ENCODE results near the gene EYA3.

Gene EYA3

DNA sequence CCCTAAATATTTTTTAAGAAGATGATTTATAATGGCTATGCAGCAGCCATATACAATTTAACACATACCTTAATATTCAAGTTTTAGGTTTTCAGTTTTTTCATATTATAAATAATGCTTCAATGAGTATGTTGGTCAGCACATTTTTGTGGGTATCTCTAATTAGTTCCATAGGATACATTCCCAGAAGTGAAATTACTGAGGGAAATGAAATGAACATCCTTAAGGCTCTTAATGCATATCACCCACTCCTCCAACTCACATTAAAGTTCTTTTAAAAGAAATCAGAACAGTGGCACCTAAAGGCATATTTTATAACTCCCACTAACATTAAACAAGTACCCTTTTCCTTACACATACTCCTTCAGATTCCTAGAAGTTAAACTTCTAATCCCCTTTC lies 56.1 kb downstream of the EYA3 start:
- ChIA-PET POLR2A (no interaction called here), CTCF (interaction anchor here (2.1 kb wide), 1 partner anchor 15 kb away, joined by 5 read pairs; no protein-coding TSS in a partner anchor)
- Histone ChIP-seq H3K9me3 (ENCODE audit: control extremely low read depth in 1 of 5, control insufficient read depth in 4 of 5, insufficient read depth in 2 of 5, low read depth in 1 of 5, low read length in 4 of 5) (no peaks in the 10 kb centered on the region), H3K4me1 (ENCODE audit: control extremely low read depth in 1 of 4, control insufficient read depth in 4 of 4, insufficient read depth in 4 of 4, low read length in 3 of 4) (no peaks in the 10 kb centered on the region), H3K36me3 (ENCODE audit: control insufficient read depth in 4 of 4, insufficient read depth in 4 of 4, low read length in 3 of 4) (peaks cover 3 to 15% (median 7%) of the 10 kb centered on the region in 4 experiments), H3K27me3 (replicated peaks in 2 of 5; ENCODE audit: control insufficient read depth in 4 of 5, insufficient read depth in 5 of 5, low read length in 4 of 5) (no peaks in the 10 kb centered on the region), H3K27ac (ENCODE audit: insufficient read depth in 1 of 2, low read depth in 1 of 2, low read length in 2 of 2, poor library complexity in 1 of 2, severe bottlenecking in 2 of 2) (no peak overlapping the region), H3K4me3 (ENCODE audit: control insufficient read depth in 1 of 7, extremely low read depth in 1 of 7, insufficient read depth in 4 of 7, low read depth in 2 of 7, low read length in 6 of 7) (no peak overlapping the region)
- DNase-seq: no peak

DNA sequence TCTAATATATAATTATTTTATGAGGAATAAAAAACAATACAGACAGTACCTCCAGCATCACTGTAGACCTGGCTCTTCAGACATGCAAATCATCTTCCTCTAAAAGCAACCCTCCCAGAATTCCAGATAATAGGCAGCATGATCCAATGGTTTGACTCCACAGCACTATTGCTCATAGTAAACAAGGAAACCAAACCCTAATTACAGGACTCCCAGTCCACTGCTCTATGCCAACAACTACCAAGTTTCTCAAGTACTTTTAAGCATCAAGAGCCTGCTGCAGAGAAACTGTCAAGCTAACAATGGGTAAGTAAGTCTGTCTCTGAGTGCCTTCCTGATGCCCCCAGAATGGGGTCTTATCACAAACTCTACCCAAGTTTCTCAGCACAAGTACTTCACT lies 57.2 kb downstream of the EYA3 start:
- POLR2A ChIA-PET: no interaction called here
- CTCF ChIA-PET: no interaction called here
- no peaks in the 10 kb centered on the region for H3K27me3 ChIP-seq (replicated peaks in 2 of 5; ENCODE audit: control insufficient read depth in 4 of 5, insufficient read depth in 5 of 5, low read length in 4 of 5)
- H3K36me3 ChIP-seq (ENCODE audit: control insufficient read depth in 4 of 4, insufficient read depth in 4 of 4, low read length in 3 of 4): peaks cover 3 to 11% (median 6%) of the 10 kb centered on the region in 4 experiments
- H3K27ac ChIP-seq (ENCODE audit: insufficient read depth in 1 of 2, low read depth in 1 of 2, low read length in 2 of 2, poor library complexity in 1 of 2, severe bottlenecking in 2 of 2): no peak overlapping the region
- no peaks in the 10 kb centered on the region for H3K9me3 ChIP-seq (ENCODE audit: control extremely low read depth in 1 of 5, control insufficient read depth in 4 of 5, insufficient read depth in 2 of 5, low read depth in 1 of 5, low read length in 4 of 5)
- H3K4me1 ChIP-seq (ENCODE audit: control extremely low read depth in 1 of 4, control insufficient read depth in 4 of 4, insufficient read depth in 4 of 4, low read length in 3 of 4): no peaks in the 10 kb centered on the region
- H3K4me3 ChIP-seq (ENCODE audit: control insufficient read depth in 1 of 7, extremely low read depth in 1 of 7, insufficient read depth in 4 of 7, low read depth in 2 of 7, low read length in 6 of 7): no peak overlapping the region
- DNase-seq: no peak

DNA sequence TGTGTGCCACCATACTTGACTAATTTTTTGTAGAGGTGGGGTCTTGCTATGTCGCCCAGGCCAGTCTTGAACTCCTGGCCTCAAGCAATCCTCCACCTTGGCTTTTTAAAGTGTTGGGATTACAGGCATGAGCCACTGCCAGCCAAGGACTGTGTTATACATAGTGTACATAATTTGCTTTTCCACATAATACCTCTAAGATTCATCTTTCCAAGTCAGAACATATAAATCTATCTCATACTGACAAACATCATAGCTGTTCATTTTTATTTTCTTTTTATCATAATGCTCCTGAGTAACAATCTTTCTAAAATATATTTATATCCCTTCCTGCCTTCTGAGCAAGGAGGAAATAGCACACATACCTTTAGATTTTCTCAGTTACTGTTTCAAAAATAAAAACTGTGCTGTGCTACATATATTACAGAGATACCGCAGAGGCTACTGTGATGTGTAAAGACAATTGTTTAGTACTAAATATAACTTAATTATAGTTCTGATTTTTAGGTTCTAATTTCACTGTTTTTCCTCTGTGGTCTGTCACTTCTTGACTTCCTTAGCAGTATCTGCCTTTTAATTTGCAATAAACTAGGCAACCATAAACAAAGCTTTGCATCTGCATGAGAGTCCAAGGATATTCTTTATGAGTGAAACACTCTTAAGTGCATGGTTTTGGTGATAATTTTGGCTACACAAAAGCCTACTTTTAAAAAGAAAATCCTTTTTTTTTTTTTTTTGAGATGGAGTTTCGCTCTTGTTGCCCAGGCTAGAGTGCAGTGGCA lies 59.3 kb downstream of the EYA3 start:
- Histone ChIP-seq H3K27ac (ENCODE audit: insufficient read depth in 1 of 2, low read depth in 1 of 2, low read length in 2 of 2, poor library complexity in 1 of 2, severe bottlenecking in 2 of 2) (no peak overlapping the region), H3K4me1 (ENCODE audit: control extremely low read depth in 1 of 4, control insufficient read depth in 4 of 4, insufficient read depth in 4 of 4, low read length in 3 of 4) (no peaks in the 10 kb centered on the region), H3K9me3 (ENCODE audit: control extremely low read depth in 1 of 5, control insufficient read depth in 4 of 5, insufficient read depth in 2 of 5, low read depth in 1 of 5, low read length in 4 of 5) (no peaks in the 10 kb centered on the region), H3K36me3 (ENCODE audit: control insufficient read depth in 4 of 4, insufficient read depth in 4 of 4, low read length in 3 of 4) (peaks cover 2 to 15% (median 6%) of the 10 kb centered on the region in 4 experiments), H3K4me3 (ENCODE audit: control insufficient read depth in 1 of 7, extremely low read depth in 1 of 7, insufficient read depth in 4 of 7, low read depth in 2 of 7, low read length in 6 of 7) (no peak overlapping the region), H3K27me3 (replicated peaks in 2 of 5; ENCODE audit: control insufficient read depth in 4 of 5, insufficient read depth in 5 of 5, low read length in 4 of 5) (no peaks in the 10 kb centered on the region)
- POLR2A ChIA-PET: interaction anchor here (0.6 kb wide), 2 partner anchors 163 to 204 kb away, joined by 3 read pairs; no protein-coding TSS in a partner anchor
- CTCF ChIA-PET: interaction anchor here (0.9 to 1.1 kb wide), 3 partner anchors 11 to 180 kb away, joined by 3 to 5 read pairs (median 3); no protein-coding TSS in a partner anchor
- WGBS (ENCODE audit: insufficient coverage): 100% methylated on average over 2 of the region's 3 CpGs
- DNase-seq: no peak

DNA sequence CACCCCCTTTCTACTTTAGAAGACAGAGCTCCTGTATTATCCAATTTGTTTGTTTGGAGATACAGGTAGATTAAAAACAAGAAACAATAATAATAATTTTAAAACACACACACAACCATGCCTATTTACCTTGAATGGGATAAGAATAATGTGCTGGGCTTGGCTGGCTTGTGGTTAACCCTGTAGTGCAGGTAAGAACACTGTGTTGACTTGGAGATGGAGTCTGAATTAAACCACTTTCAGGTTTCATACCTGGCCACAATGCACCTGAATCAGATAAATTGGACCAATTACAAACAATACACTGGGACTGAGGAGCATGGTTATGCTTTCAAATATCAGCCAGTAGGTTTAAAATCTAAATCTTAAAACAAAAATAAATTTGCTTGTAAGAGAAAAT lies 60.8 kb downstream of the EYA3 start:
- Histone ChIP-seq H3K4me1 (ENCODE audit: control extremely low read depth in 1 of 4, control insufficient read depth in 4 of 4, insufficient read depth in 4 of 4, low read length in 3 of 4) (no peaks in the 10 kb centered on the region), H3K27ac (ENCODE audit: insufficient read depth in 1 of 2, low read depth in 1 of 2, low read length in 2 of 2, poor library complexity in 1 of 2, severe bottlenecking in 2 of 2) (no peak overlapping the region), H3K4me3 (ENCODE audit: control insufficient read depth in 1 of 7, extremely low read depth in 1 of 7, insufficient read depth in 4 of 7, low read depth in 2 of 7, low read length in 6 of 7) (no peak overlapping the region), H3K36me3 (ENCODE audit: control insufficient read depth in 4 of 4, insufficient read depth in 4 of 4, low read length in 3 of 4) (peaks cover 2 to 15% (median 6%) of the 10 kb centered on the region in 4 experiments), H3K27me3 (replicated peaks in 2 of 5; ENCODE audit: control insufficient read depth in 4 of 5, insufficient read depth in 5 of 5, low read length in 4 of 5) (no peaks in the 10 kb centered on the region), H3K9me3 (ENCODE audit: control extremely low read depth in 1 of 5, control insufficient read depth in 4 of 5, insufficient read depth in 2 of 5, low read depth in 1 of 5, low read length in 4 of 5) (no peaks in the 10 kb centered on the region)
- no peak for DNase-seq
- ChIA-PET POLR2A (no interaction called here), CTCF (interaction anchor here (1.1 kb wide), 1 partner anchor 10 kb away, joined by 5 read pairs; no protein-coding TSS in a partner anchor)

DNA sequence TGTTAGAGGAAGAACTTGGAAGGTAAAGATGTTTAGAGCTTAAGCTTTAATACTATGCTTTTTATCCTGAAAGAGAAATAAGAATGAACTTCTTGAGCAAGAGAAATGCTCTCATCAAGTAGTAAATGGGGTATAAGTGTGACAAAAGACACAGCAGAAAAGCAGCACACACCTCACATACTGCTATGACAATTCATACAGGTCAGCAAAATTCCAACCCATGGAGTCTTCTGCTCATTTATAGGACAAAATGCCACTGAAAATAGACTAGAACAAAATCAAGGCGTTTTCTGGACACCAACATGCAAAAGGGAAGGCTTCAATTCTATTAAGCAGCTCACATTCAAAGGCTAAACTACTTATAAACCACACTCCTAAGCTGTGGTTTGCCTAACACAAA lies 61.2 kb downstream of the EYA3 start:
- H3K36me3 ChIP-seq (ENCODE audit: control insufficient read depth in 4 of 4, insufficient read depth in 4 of 4, low read length in 3 of 4): peaks cover 2 to 15% (median 6%) of the 10 kb centered on the region in 4 experiments
- H3K27me3 ChIP-seq (replicated peaks in 2 of 5; ENCODE audit: control insufficient read depth in 4 of 5, insufficient read depth in 5 of 5, low read length in 4 of 5): no peaks in the 10 kb centered on the region
- ChIA-PET CTCF (no interaction called here), POLR2A (no interaction called here)
- H3K4me1 ChIP-seq (ENCODE audit: control extremely low read depth in 1 of 4, control insufficient read depth in 4 of 4, insufficient read depth in 4 of 4, low read length in 3 of 4): no peaks in the 10 kb centered on the region
- no peaks in the 10 kb centered on the region for H3K9me3 ChIP-seq (ENCODE audit: control extremely low read depth in 1 of 5, control insufficient read depth in 4 of 5, insufficient read depth in 2 of 5, low read depth in 1 of 5, low read length in 4 of 5)
- no peak overlapping the region for H3K4me3 ChIP-seq (ENCODE audit: control insufficient read depth in 1 of 7, extremely low read depth in 1 of 7, insufficient read depth in 4 of 7, low read depth in 2 of 7, low read length in 6 of 7)
- no peak for DNase-seq
- 89% methylated on average over 1 of the region's 1 CpG for WGBS (ENCODE audit: insufficient coverage)
- no peak overlapping the region for H3K27ac ChIP-seq (ENCODE audit: insufficient read depth in 1 of 2, low read depth in 1 of 2, low read length in 2 of 2, poor library complexity in 1 of 2, severe bottlenecking in 2 of 2)

DNA sequence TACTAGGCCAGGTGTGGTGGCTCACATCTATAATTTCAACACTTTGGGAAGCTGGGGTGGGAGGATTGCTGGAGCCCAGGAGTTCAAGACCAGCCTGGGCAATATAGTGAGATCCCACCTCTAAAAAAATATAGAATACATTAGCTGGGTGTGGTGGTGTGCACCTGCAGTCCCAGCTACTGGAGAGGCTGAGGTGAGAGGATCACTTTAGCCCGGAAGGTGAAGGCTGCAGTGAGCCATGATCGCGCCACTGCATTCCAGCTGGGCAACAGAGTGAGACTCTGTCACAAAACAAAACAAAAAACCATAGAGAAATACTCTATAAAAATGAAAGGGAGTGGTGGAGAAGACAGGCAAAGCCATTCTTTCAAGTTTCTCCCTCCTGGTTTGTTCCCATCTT lies 62.1 kb downstream of the EYA3 start:
- no peaks in the 10 kb centered on the region for H3K27me3 ChIP-seq (replicated peaks in 2 of 5; ENCODE audit: control insufficient read depth in 4 of 5, insufficient read depth in 5 of 5, low read length in 4 of 5)
- H3K4me1 ChIP-seq (ENCODE audit: control extremely low read depth in 1 of 4, control insufficient read depth in 4 of 4, insufficient read depth in 4 of 4, low read length in 3 of 4): no peaks in the 10 kb centered on the region
- POLR2A ChIA-PET: interaction anchor here (0.6 kb wide), 1 partner anchor 42 kb away, joined by 3 read pairs; no protein-coding TSS in a partner anchor
- H3K36me3 ChIP-seq (ENCODE audit: control insufficient read depth in 4 of 4, insufficient read depth in 4 of 4, low read length in 3 of 4): peaks cover 2 to 14% (median 5%) of the 10 kb centered on the region in 4 experiments
- H3K9me3 ChIP-seq (ENCODE audit: control extremely low read depth in 1 of 5, control insufficient read depth in 4 of 5, insufficient read depth in 2 of 5, low read depth in 1 of 5, low read length in 4 of 5): no peaks in the 10 kb centered on the region
- H3K4me3 ChIP-seq (ENCODE audit: control insufficient read depth in 1 of 7, extremely low read depth in 1 of 7, insufficient read depth in 4 of 7, low read depth in 2 of 7, low read length in 6 of 7): no peak overlapping the region
- CTCF ChIA-PET: no interaction called here
- DNase-seq: no peak
- no peak overlapping the region for H3K27ac ChIP-seq (ENCODE audit: insufficient read depth in 1 of 2, low read depth in 1 of 2, low read length in 2 of 2, poor library complexity in 1 of 2, severe bottlenecking in 2 of 2)
- no CpG with 5 or more reads among the region's 3 CpGs for WGBS (ENCODE audit: insufficient coverage)

DNA sequence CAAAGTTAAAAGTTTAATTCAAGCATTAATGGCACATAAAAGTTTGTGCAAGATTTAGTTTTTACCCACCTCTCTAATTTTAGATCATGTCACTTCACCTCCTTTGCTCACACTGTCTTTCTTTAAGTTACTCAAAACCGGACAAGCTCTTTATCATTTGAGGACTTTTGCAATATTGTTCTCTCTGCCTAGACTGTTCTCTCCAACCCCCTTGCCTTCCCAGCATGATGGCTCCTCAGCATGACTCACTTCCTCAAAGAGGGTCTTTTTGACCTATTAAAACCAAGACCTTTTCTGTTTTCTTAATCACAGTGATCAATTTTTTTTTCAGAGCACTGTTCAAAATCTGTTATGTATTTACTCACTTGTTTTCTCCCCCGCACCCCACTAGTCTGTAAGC lies 67.3 kb downstream of the EYA3 start:
- ChIA-PET CTCF (interaction anchor here (0.8 to 1.8 kb wide), 3 partner anchors 11 to 164 kb away, joined by 3 read pairs; no protein-coding TSS in a partner anchor), POLR2A (interaction anchor here (0.7 kb wide), 1 partner anchor 59 kb away, joined by 4 read pairs; no protein-coding TSS in a partner anchor)
- DNase-seq: peak in 2 of 3 donors; percentile 8 to 12
- Histone ChIP-seq H3K4me3 (ENCODE audit: control insufficient read depth in 1 of 7, extremely low read depth in 1 of 7, insufficient read depth in 4 of 7, low read depth in 2 of 7, low read length in 6 of 7) (no peak overlapping the region), H3K27me3 (replicated peaks in 2 of 5; ENCODE audit: control insufficient read depth in 4 of 5, insufficient read depth in 5 of 5, low read length in 4 of 5) (no peaks in the 10 kb centered on the region), H3K27ac (ENCODE audit: insufficient read depth in 1 of 2, low read depth in 1 of 2, low read length in 2 of 2, poor library complexity in 1 of 2, severe bottlenecking in 2 of 2) (no peak overlapping the region), H3K36me3 (ENCODE audit: control insufficient read depth in 4 of 4, insufficient read depth in 4 of 4, low read length in 3 of 4) (peaks cover 11 to 24% (median 17%) of the 10 kb centered on the region in 4 experiments), H3K4me1 (ENCODE audit: control extremely low read depth in 1 of 4, control insufficient read depth in 4 of 4, insufficient read depth in 4 of 4, low read length in 3 of 4) (peaks cover 0 to 4% (median 0%) of the 10 kb centered on the region in 4 experiments), H3K9me3 (ENCODE audit: control extremely low read depth in 1 of 5, control insufficient read depth in 4 of 5, insufficient read depth in 2 of 5, low read depth in 1 of 5, low read length in 4 of 5) (no peaks in the 10 kb centered on the region)
- 89% methylated on average over 1 of the region's 2 CpGs for WGBS (ENCODE audit: insufficient coverage)
